ENCODE measurements around the gene CRYBG3.

GRCh38 chr3:97931218-97931617, 109.4 kb downstream of the CRYBG3 start:
- no peak for TF ChIP-seq CTCF (conservative IDR thresholded peaks at IDR 0.05)
- TF ChIP-seq ZFX (IDR thresholded peaks at IDR 0.05): no peak

Data from C4-2B (cell line).